ENCODE data around the gene SCYL3.
A peak's percentile ranks its signal among the peaks of the same experiment; 100 is the strongest.
"Not testable (repeated sequence)": the region's sequence is repeated elsewhere in the genome, so short reads cannot be mapped to it uniquely, and the experiment has no call there.

The SCYL3 gene

GRCh38 chr1:169893645-169894423 is at the start of gene SCYL3:
Gene SCYL3, minus strand, starts transcription at chr1:169893896. Its CDS starts 5,056 bp downstream, at chr1:169888840.
- DNase-seq (ENCODE audit: low spot score): peak; percentile 96
- FAIRE-seq: no peak

- DNase-seq (ENCODE audit: low spot score) (no peak), FAIRE-seq (no peak)
Observed at GRCh38 chr1:169941982-169942830, 48.5 kb upstream of the SCYL3 start.

GRCh38 chr1:169933984-169934725 is 40.5 kb upstream of the SCYL3 start:
- no peak for FAIRE-seq
- DNase-seq (ENCODE audit: low spot score): no peak

- DNase-seq (ENCODE audit: low spot score) (no peak), FAIRE-seq (no peak)
Observed at GRCh38 chr1:169931795-169932231, 38.1 kb upstream of the SCYL3 start.

- DNase-seq (ENCODE audit: low spot score) (no peak), FAIRE-seq (no peak)
Observed at GRCh38 chr1:169929210-169929526, 35.5 kb upstream of the SCYL3 start.

GRCh38 chr1:169928438-169929209 is 34.9 kb upstream of the SCYL3 start:
- DNase-seq (ENCODE audit: low spot score) (peak; percentile 10), FAIRE-seq (no peak)

- FAIRE-seq (no peak), DNase-seq (ENCODE audit: low spot score) (no peak)
Observed at GRCh38 chr1:169925505-169926482, 32.1 kb upstream of the SCYL3 start.

GRCh38 chr1:169924829-169925228 is 31.1 kb upstream of the SCYL3 start:
- DNase-seq (ENCODE audit: low spot score) (no peak), FAIRE-seq (no peak)

- FAIRE-seq: no peak
- no peak for DNase-seq (ENCODE audit: low spot score)
Observed at GRCh38 chr1:169924063-169924462, 30.4 kb upstream of the SCYL3 start.

GRCh38 chr1:169921080-169921479 is 27.4 kb upstream of the SCYL3 start:
- DNase-seq (ENCODE audit: low spot score) (no peak), FAIRE-seq (no peak)

GRCh38 chr1:169918927-169919326 is 25.2 kb upstream of the SCYL3 start:
- no peak for DNase-seq (ENCODE audit: low spot score)
- no peak for FAIRE-seq

- FAIRE-seq; DNase-seq (ENCODE audit: low spot score): not testable (repeated sequence)
Observed at GRCh38 chr1:169918220-169918619, 24.5 kb upstream of the SCYL3 start.

- DNase-seq (ENCODE audit: low spot score) (no peak), FAIRE-seq (no peak)
Observed at GRCh38 chr1:169915150-169915549, 21.5 kb upstream of the SCYL3 start.

GRCh38 chr1:169914531-169914930 is 20.8 kb upstream of the SCYL3 start:
- FAIRE-seq: no peak
- DNase-seq (ENCODE audit: low spot score): no peak

- DNase-seq (ENCODE audit: low spot score) (no peak), FAIRE-seq (no peak)
Observed at GRCh38 chr1:169909499-169909898, 15.8 kb upstream of the SCYL3 start.

- no peak for DNase-seq (ENCODE audit: low spot score)
Observed at GRCh38 chr1:169906938-169907337, 13.2 kb upstream of the SCYL3 start.

GRCh38 chr1:169904834-169905233 is 11.1 kb upstream of the SCYL3 start:
- FAIRE-seq (no peak), DNase-seq (ENCODE audit: low spot score) (no peak)

More at GRCh38 chr1:169906938-169907337, 13.2 kb upstream of the SCYL3 start:
- FAIRE-seq: no peak

GRCh38 chr1:169902751-169903150 is 9.1 kb upstream of the SCYL3 start:
- no peak for FAIRE-seq
- no peak for DNase-seq (ENCODE audit: low spot score)

GRCh38 chr1:169901115-169901514 is 7.4 kb upstream of the SCYL3 start:
- DNase-seq (ENCODE audit: low spot score) (no peak), FAIRE-seq (no peak)

GRCh38 chr1:169900571-169900970 is 6.9 kb upstream of the SCYL3 start:
- DNase-seq (ENCODE audit: low spot score) (no peak), FAIRE-seq (no peak)

All from urothelium cell line (cell line).